ENCODE data around the gene PLA2G1B. TPM values are rescaled to one million over a fixed set of nuclear protein-coding genes. Genes with fewer than 3 reads are reported as not detected.

The PLA2G1B gene
- total and polyA plus RNA-seq, 2 experiments from 2014 or later = not detected

DNA sequence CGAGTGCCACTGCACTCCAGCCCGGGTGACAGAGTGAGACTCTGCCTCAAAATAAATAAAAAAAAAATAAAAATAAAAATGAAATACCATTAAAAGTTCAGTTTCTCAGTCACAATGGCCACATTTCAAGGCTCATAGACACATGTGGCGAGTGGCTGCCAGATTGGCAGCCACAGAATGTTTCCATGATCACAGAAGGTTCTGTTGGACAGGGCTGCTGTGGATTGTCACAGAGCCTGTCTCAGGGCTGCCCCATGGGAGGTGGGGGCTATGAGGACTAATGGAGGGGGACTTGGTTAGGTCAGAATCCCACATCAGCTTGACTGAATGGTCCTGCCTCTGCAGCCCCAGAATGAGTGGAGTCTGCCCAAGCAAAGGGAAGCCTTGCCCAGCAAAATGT is 3.8 kb upstream of the PLA2G1B start:
- 8 to 14% methylated on average over 3 of the region's 3 CpGs for WGBS, 2 experiments (ENCODE audit: low coverage in 1 of 2, low lambda C conversion rate in 2 of 2, missing lambda C conversion rate in 2 of 2)

DNA sequence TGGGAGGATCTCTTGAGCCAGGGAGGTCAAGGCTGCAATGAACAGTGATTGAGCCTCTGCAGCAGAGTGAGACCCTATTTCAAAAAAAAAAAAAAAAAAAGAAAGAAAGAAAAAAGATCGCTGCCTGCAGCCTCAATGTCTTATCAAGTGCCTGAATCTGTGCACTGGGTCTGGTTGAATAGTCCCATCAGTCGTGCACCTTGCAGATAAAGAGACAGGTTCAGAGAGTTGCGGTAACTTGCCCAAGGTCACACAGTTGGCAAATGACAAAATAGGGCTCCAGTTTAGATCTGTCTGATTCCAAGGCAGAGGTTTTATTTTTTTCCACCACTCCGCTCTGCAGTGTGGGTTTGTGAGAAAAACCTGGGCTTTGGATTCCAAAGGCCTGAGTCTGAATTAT is 649 bp upstream of the PLA2G1B start:
- Histone ChIP-seq H3K9me2 (ENCODE audit: insufficient read depth) (no peaks in the 10 kb centered on the region), H3K9ac (no peak overlapping the region), H3K27ac (no peak overlapping the region), H2AFZ (no peak overlapping the region), H3K27me3 (replicated peaks; ENCODE audit: insufficient read depth) (no peaks in the 10 kb centered on the region), H3K36me3 (ENCODE audit: low read depth) (no peaks in the 10 kb centered on the region), H4K20me1 (ENCODE audit: insufficient read depth) (no peaks in the 10 kb centered on the region), H3K4me2 (ENCODE audit: unreplicated experiment) (no peak overlapping the region), H3K79me2 (ENCODE audit: insufficient read depth) (no peaks in the 10 kb centered on the region), H3F3A (ENCODE audit: insufficient read depth) (no peaks in the 10 kb centered on the region), H3K4me3 (no peak overlapping the region), H3K4me1 (ENCODE audit: insufficient read depth) (no peaks in the 10 kb centered on the region), H3K9me3 (ENCODE audit: low read depth) (no peaks in the 10 kb centered on the region)
- WGBS, 2 experiments (ENCODE audit: low coverage in 1 of 2, low lambda C conversion rate in 2 of 2, missing lambda C conversion rate in 2 of 2) = 73 to 75% methylated on average over 4 of the region's 4 CpGs
- TF ChIP-seq EZH2phosphoT487 (IDR thresholded peaks at IDR 0.05; ENCODE audit: insufficient read depth, low read depth) (no peak), EZH2 (IDR thresholded peaks at IDR 0.05; ENCODE audit: insufficient read depth, poor library complexity, severe bottlenecking) (no peak)
- no peak for DNase-seq
- in situ Hi-C loops (cut with MboI) = no loop called here

More for the DNA sequence above, 3.8 kb upstream of the PLA2G1B start:
- no peaks in the 10 kb centered on the region for H3K9me2 ChIP-seq (ENCODE audit: insufficient read depth)
- no peaks in the 10 kb centered on the region for H3K4me1 ChIP-seq (ENCODE audit: insufficient read depth)
- TF ChIP-seq EZH2 (IDR thresholded peaks at IDR 0.05; ENCODE audit: insufficient read depth, poor library complexity, severe bottlenecking) = no peak
- no peak for TF ChIP-seq EZH2phosphoT487 (IDR thresholded peaks at IDR 0.05; ENCODE audit: insufficient read depth, low read depth)
- H3K36me3 ChIP-seq (ENCODE audit: low read depth) = no peaks in the 10 kb centered on the region
- in situ Hi-C loops (cut with MboI) = no loop called here
- H3K79me2 ChIP-seq (ENCODE audit: insufficient read depth) = no peaks in the 10 kb centered on the region
- H3K27me3 ChIP-seq (replicated peaks; ENCODE audit: insufficient read depth) = no peaks in the 10 kb centered on the region
- no peak overlapping the region for H2AFZ ChIP-seq
- H3K9ac ChIP-seq = no peak overlapping the region
- no peak overlapping the region for H3K4me2 ChIP-seq (ENCODE audit: unreplicated experiment)
- H3K27ac ChIP-seq = no peak overlapping the region
- H3K4me3 ChIP-seq = no peak overlapping the region
- H4K20me1 ChIP-seq (ENCODE audit: insufficient read depth) = no peaks in the 10 kb centered on the region
- H3F3A ChIP-seq (ENCODE audit: insufficient read depth) = no peaks in the 10 kb centered on the region
- no peaks in the 10 kb centered on the region for H3K9me3 ChIP-seq (ENCODE audit: low read depth)
- no peak for DNase-seq

DNA sequence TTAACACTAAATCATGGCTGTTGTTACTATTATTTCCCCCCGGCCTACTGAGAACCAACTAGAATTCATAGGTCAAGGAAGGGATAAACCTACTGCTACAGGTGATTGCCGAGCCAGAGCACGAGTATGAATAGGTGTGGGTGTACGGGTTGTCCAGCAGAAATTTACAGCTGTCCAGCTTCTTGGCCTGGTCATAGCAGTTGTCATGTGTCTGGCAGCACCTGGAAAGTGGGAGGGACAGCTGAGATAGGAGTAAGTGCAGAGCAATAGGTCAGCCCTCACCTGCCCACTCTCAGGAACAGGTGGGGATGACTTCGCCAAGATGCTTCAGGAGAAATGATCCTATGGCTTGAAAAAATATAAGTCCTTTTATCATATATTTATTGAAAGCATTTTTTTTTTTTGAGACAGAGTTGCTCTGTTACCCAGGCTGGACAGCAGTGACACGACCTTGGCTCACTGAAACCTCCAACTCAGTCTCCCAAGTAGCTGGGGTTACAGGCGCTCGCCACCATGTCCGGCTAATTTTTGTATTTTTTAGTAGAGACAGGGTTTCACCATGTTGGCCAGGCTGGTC is 2.6 kb downstream of the PLA2G1B start:
- 42 to 47% methylated on average over 9 of the region's 9 CpGs for WGBS, 2 experiments (ENCODE audit: low coverage in 1 of 2, low lambda C conversion rate in 2 of 2, missing lambda C conversion rate in 2 of 2)
- no peaks in the 10 kb centered on the region for H4K20me1 ChIP-seq (ENCODE audit: insufficient read depth)
- peak overlapping the region; percentile 99 for H3K4me2 ChIP-seq (ENCODE audit: unreplicated experiment)
- H2AFZ ChIP-seq = peak overlapping the region; percentile 99
- DNase-seq = no peak
- peak overlapping the region; percentile 84 for H3K4me3 ChIP-seq
- no peaks in the 10 kb centered on the region for H3K36me3 ChIP-seq (ENCODE audit: low read depth)
- H3K9me2 ChIP-seq (ENCODE audit: insufficient read depth) = no peaks in the 10 kb centered on the region
- H3K27ac ChIP-seq = no peak overlapping the region
- in situ Hi-C loops (cut with MboI) = no loop called here
- no peaks in the 10 kb centered on the region for H3K79me2 ChIP-seq (ENCODE audit: insufficient read depth)
- no peaks in the 10 kb centered on the region for H3F3A ChIP-seq (ENCODE audit: insufficient read depth)
- no peaks in the 10 kb centered on the region for H3K4me1 ChIP-seq (ENCODE audit: insufficient read depth)
- no peaks in the 10 kb centered on the region for H3K27me3 ChIP-seq (replicated peaks; ENCODE audit: insufficient read depth)
- no peaks in the 10 kb centered on the region for H3K9me3 ChIP-seq (ENCODE audit: low read depth)
- TF ChIP-seq EZH2 (IDR thresholded peaks at IDR 0.05; ENCODE audit: insufficient read depth, poor library complexity, severe bottlenecking) (no peak), EZH2phosphoT487 (IDR thresholded peaks at IDR 0.05; ENCODE audit: insufficient read depth, low read depth) (no peak)
- peak overlapping the region; percentile 73 for H3K9ac ChIP-seq

DNA sequence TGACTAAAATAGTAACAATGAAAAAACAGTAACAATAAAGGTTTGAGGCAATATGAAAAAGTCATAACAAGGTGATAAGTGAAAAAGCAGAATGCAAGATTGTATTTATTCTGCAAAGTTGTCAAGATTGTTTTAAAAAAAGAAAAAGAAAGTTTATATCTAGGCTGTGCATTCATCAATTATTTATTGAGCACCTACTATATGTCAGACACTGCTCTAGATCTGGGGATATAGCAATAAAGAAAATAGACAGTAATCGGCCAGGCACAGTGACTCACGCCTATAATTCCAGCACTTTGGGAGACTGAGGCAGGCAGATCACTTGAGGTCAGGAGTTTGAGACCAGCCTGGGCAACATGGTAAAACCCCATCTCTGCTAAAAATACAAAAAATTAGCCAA is 3.8 kb downstream of the PLA2G1B start:
- no peak overlapping the region for H2AFZ ChIP-seq
- no peaks in the 10 kb centered on the region for H3F3A ChIP-seq (ENCODE audit: insufficient read depth)
- no peaks in the 10 kb centered on the region for H3K9me2 ChIP-seq (ENCODE audit: insufficient read depth)
- H3K4me3 ChIP-seq = no peak overlapping the region
- no peak overlapping the region for H3K9ac ChIP-seq
- H3K27ac ChIP-seq = no peak overlapping the region
- no peaks in the 10 kb centered on the region for H3K9me3 ChIP-seq (ENCODE audit: low read depth)
- no peaks in the 10 kb centered on the region for H3K79me2 ChIP-seq (ENCODE audit: insufficient read depth)
- TF ChIP-seq EZH2 (IDR thresholded peaks at IDR 0.05; ENCODE audit: insufficient read depth, poor library complexity, severe bottlenecking) = no peak
- no peak for TF ChIP-seq EZH2phosphoT487 (IDR thresholded peaks at IDR 0.05; ENCODE audit: insufficient read depth, low read depth)
- H3K27me3 ChIP-seq (replicated peaks; ENCODE audit: insufficient read depth) = no peaks in the 10 kb centered on the region
- no peak overlapping the region for H3K4me2 ChIP-seq (ENCODE audit: unreplicated experiment)
- H4K20me1 ChIP-seq (ENCODE audit: insufficient read depth) = no peaks in the 10 kb centered on the region
- H3K36me3 ChIP-seq (ENCODE audit: low read depth) = no peaks in the 10 kb centered on the region
- H3K4me1 ChIP-seq (ENCODE audit: insufficient read depth) = no peaks in the 10 kb centered on the region
- DNase-seq = no peak
- 96 to 98% methylated on average over 2 of the region's 2 CpGs for WGBS, 2 experiments (ENCODE audit: low coverage in 1 of 2, low lambda C conversion rate in 2 of 2, missing lambda C conversion rate in 2 of 2)
- in situ Hi-C loops (cut with MboI) = no loop called here

Data from GM23248 (cell line).